ENCODE data around the gene CTIF.
"Not testable (repeated sequence)": the region's sequence is repeated elsewhere in the genome, so short reads cannot be mapped to it uniquely, and the experiment has no call there.

The CTIF gene

DNA sequence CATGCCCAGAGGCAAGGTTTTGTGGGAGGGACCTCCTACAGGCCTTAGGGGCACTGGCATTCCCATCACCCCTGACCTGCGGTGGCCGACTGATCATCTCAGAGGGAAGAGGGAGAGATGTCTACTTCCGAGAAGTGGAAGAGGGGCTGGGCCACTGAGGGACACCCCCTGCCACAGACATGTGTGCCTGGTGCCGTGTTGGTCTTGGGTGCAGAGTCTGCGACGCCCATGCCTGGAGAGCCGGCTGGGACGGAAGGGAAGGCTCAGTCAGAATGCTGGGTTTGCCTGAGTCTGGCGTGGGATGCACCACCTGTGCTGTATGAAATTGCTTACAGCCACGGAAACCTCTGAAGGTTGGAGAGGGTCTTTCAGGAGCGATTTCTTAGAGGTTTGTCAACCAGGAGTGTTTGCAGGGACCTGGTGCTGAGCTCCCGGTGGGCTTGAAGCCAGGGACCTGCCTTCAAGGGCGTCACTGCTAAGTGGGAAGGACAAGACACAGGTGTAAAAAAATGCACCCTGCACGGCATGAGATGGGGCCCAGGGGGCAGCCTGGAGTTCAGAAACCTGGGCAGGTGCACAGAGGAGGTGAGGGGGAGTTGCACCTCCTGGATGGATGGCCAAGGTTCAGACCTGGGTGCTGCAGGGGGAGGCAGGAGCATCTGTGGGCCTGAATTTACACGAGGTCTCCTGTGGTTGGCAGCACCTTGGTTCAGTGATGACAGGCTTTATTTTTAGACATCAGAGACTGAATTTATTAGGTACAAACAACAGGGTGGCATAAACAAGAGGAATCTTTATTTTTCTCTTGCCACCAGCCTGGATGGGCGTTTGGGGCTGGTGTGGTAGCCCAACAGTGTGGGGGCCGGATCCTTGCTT lies 100.3 kb downstream of the CTIF start:
- DNase-seq (ENCODE audit: low read depth in 1 of 2, low spot score in 1 of 2): no peak

DNA sequence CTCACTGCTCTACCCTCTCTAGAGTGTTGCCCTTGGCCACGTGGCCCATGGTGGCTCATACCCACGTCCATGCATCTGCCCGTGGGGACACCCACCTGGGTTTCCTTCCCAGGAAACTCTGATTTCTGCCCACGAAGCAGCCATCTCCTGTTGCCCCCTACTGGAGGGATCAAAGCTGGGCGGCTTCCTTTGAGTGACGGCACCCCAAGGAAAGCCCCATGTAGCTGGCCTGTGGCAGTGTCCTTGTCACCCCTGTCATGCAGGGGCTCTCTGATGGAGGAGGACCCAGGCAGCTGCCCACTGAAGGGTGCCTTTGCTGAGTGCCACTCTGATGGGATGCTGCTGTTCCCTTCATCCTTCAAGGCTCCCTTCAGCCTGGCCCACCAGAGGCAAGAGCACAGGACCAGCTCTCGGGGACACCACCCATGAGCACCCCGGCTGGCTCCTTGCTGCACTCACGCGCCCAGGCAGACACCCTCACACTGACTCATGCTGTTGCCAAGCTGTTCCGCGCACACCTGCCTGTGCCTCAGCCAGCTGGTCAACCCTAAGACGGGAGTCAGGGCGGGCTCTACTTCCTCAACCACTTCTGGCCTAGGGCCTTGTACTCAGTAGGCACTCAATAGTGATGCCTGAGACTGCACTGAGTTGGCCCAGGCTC lies 101.1 kb downstream of the CTIF start:
- DNase-seq (ENCODE audit: low read depth in 1 of 2, low spot score in 1 of 2): no peak

DNA sequence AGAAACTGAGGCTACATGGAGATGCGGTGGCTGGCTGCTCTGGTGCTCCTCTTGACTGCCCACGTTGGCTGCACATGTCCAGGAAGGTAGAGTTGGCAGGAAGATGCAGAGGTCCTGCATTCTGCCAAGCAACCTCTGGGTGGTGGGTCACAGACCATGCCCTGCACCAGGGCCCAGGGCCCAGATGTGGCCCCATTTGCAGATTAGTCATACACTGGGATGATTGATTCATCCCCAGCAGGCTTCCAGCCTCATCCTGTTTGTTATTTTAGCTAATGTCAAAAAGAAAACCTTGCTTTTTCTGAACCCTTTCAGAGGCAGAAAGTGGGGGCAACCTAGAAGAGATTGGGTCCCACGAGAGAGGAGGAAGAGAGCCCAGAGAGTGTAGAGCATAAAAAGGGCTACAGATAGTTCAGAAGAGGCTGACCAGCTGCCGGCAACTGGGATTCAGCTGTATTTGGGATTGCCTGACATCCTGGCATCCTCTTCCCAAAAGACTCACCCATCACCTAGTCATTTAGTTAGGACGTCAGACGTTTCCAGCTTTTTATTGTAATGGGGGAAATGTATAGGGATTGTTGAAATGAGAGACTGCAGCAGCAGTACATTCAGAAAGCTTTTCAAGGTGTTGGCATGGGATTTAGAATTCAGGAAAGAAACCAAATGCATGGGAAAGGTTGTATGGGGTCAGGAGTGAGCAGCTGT lies 101.9 kb downstream of the CTIF start:
- no peak for DNase-seq (ENCODE audit: low read depth in 1 of 2, low spot score in 1 of 2)

DNA sequence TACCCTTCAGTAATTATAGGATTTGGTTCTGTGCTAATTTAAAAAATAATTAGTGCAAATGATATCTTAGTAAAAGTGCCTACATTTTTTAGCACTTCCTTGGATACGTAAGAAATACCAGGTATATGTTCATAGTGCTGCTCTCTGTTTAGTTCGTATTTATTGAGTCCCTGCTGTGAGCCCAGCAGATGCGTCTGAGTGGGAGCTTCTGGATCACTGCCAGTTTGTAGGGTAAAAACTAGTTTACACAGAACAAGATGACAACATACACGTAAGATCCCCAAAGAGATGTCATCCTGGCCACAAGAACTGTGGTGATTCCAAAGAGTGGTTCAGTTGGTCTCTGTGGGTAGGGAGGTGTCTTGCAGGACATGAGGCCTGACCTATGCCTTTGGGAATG lies 103.2 kb downstream of the CTIF start:
- DNase-seq (ENCODE audit: low read depth in 1 of 2, low spot score in 1 of 2): no peak

DNA sequence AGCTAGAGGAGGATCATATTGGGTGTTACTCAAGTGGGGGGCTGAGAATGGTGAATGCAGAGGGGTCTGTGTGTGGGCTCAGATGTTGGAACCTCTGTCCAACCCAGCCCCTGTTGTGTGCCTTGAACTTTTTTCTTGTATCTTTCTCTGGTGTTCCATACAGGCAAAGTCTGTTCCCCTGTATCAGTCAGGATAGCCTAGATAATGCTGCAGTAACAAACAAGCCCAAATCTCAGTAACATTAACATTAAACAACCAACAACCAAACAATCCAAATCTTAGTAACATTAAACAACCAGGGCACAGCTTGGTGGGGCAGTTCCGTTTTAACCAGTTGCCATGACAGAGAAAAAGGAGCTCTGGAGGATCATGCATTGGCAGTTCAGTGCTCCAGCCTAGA lies 103.7 kb downstream of the CTIF start:
- DNase-seq (ENCODE audit: low read depth in 1 of 2, low spot score in 1 of 2): no peak

DNA sequence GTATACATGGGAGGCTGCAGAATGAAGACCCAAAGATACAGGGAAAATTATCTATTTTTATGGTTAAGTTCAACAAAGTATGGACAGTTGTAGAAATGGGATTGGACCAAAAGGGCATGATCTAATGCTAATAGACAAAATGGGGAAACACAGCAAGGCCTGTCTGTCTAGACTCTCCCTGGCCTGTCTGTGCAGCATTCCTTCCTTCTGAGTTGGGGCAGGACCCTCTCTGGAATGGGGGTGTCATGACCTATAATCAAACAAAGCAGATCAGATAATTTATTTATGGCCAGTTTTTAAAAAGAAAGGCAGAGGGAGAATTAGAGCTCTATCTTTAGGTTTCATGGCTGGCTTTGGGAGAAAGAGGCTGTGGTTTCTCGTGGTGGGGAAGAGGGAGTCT lies 104.4 kb downstream of the CTIF start:
- DNase-seq (ENCODE audit: low read depth in 1 of 2, low spot score in 1 of 2): no peak

DNA sequence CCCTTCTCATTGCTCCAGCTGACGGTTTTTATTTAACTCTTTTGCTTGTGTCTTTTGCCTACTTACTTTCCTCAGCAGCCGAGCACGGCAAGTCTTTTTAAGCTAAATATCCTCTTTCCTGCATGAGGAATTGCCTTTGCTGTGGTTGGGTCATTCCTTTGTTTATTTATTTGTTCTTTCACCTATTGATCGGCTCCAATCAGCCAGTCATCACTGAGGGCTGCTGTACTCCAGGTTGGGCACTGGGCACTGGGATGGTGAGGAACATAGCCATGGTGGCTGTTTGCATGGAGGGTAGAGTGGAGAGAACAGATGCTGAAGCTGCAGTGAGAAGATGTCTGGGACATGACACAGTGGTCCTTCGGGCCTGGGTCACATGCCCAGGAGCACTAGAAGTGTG lies 105.2 kb downstream of the CTIF start:
- DNase-seq (ENCODE audit: low read depth in 1 of 2, low spot score in 1 of 2): no peak

DNA sequence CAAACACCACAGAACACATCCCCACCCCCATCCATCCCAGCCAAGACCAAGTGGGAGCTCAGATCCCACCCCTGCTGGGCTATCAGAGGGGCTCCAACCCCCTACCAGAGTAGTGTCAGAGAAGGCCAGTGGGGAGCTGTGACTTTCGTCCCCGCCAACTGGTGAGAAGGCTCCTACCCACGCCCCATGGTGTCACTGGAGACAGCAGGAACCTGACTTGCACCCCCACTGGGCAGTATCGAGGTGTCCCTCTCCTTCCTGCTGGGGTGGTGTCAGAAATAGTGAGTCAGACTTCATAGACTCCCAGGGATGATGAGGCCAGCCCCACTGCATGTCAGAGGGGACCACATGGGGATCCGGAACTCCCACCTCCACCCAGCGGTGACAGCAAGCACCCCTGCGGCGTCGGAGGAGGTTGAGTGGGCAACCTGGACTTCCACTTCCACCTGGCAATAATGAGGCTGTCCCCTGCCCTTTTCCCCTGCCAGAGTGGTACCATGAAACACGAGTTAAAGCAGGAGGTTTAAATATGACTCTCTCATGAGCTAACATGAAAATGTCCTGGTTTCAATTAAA lies 106.7 kb downstream of the CTIF start:
- no peak for DNase-seq (ENCODE audit: low read depth in 1 of 2, low spot score in 1 of 2)

DNA sequence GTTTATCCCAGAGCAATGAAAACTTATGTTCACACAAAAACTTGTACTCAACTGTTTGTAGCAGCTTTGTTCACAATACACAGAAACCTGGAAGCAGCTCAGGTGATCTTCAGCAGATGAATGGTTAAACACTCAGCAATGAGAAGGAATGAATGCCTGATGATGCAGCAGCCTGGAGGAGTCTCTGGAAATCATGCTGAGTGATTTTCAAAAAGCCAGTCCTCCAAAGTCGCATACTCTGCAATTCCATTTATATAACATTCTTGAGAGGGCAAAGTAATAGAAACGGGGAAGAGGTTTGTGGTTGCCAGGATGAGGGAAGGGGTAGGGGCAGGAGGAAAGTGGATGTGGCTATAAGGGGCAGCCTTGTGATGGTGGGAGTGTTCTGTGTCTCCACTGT lies 108.1 kb downstream of the CTIF start:
- DNase-seq (ENCODE audit: low read depth in 1 of 2, low spot score in 1 of 2): no peak

DNA sequence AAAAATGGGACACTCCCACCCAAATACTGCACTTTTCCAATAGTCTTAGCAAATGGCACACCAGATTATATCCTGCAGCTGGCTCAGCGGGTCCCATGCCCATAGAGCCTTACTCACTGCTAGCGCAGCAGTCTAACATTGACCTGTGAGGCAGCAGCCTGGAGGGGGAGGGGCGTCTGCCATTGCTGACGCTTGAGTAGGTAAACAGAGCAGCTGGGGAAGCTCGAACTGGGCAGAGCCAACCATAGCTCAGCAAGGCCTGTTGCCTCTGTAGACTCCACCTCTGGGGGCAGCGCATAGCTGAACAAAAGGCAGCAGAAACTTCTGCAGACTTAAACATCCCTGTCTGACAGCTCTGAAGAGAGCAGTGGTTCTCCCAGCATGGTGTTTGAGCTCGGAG lies 110.4 kb downstream of the CTIF start:
- no peak for DNase-seq (ENCODE audit: low read depth in 1 of 2, low spot score in 1 of 2)

DNA sequence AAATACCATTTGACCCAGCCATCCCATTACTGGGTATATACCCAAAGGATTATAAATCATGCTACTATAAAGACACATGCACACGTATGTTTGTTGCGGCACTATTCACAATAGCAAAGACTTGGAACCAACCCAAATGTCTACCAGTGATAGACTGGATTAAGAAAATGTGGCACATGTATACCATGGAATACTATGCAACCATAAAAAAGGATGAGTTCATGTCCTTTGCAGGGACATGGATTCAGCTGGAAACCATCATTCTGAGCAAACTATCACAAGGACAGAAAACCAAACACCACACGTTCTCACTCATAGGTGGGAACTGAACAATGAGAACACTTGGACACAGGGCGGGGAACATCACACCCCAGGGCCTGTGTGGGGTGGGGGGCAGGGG lies 115.8 kb downstream of the CTIF start:
- DNase-seq (ENCODE audit: low read depth in 1 of 2, low spot score in 1 of 2): not testable (repeated sequence)

DNA sequence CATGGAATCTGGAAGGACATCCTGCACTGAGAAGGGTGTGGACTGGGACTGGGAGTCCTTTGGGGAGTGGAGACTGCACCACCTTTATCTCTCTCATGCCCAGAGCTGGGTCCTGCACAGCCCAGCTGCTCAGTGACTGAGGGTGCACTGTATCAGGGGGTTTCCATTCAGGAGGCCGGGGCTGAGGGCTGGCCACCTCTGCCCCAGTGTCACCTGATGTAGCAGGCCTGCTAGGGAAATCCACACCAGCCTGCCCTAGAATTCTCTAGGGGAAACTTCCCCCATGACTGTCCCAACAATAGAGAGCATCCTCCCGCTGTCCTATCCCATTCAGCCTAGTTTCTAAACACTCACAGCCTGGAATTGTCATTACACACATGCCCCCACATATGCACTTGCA lies 116.7 kb downstream of the CTIF start:
- no peak for DNase-seq (ENCODE audit: low read depth in 1 of 2, low spot score in 1 of 2)

DNA sequence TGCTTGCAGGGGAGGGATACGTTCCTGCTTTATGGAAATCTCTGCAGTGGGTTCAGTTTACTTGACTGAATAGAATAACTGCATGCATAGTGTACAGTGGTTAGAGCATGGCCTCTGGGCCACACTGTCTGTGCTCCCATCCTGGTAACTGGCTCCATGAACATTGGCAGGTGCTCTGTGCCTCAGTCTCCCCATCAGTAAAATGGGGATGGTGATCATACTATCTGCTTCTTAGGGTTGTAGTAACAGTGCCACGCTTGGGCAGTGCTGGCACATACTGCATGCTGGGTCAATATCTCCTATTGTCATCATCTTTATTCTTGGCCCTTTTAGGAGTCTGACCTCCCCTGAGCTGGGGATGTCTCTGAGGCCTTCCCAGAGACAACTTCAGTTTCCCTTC lies 117.3 kb downstream of the CTIF start:
- no peak for DNase-seq (ENCODE audit: low read depth in 1 of 2, low spot score in 1 of 2)

DNA sequence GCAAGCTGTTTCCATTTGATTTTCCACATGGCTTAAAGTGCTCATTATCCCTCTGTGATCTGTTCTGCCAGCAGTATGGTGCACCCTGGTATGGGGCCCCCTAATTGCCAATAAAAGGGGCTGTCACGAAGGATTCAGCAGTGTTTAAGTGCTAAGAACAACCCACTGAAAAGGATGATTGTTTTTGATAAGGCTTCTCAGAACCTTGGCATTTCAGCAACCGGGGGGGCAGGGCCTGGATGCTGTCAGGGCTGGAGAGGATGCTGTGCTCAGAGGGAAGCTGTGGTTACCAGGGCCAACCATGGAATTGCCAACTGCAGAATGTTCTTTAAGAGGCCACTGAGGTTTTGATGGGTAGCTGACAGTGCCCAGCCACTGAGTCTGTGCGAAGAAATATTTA lies 117.8 kb downstream of the CTIF start:
- no peak for DNase-seq (ENCODE audit: low read depth in 1 of 2, low spot score in 1 of 2)

DNA sequence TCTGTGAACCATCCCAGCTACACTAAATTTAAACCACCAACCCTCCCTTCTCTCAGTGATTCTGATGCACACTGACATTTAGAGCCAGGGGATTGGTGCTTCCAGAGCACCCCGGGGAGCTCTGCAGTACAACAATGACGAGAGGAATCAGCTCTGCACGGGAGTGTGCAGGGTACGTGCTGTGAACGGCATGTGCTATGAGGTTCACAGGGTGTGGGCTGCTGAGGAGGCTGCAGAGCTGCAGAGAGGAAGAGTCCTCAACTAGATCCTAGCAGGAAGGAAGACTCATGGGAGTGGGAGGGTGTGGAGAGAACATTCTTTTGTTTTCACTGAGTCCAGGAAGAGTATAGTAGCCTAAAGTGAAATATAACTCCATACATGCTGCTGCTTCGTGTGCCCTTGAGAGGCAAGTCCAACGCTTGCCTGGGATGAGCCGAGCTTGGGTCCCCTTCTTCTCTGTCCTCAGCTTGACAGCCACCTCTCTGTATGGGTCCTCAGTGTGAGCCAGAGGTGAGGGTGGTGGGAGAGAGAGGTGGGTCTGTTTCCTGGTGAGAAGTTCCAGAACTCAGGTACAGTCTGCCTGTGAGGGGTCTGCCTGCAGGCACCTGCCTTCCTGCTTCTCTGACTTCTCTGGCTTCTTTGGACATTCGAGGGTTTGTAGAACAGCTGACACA lies 118.8 kb downstream of the CTIF start:
- no peak for DNase-seq (ENCODE audit: low read depth in 1 of 2, low spot score in 1 of 2)

DNA sequence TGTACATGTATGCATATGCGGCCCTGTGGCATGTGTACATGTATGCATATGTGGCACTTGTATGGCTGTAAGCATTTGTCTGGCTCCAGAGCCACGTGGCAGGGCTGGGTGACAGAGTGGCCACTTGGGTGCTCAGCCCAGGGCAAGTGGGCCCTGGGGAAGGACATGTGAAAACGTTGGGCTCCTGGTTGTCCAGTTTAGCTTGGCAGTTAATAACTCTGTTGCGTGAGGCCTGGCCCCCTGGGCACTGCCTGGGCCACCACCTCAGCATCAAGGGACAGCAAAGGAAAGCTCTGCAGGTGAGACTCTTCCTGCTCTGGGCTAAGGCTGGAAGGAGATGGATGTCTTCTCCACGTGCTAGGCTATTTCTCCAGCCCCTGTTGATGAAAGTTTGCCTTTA lies 119.9 kb downstream of the CTIF start:
- DNase-seq (ENCODE audit: low read depth in 1 of 2, low spot score in 1 of 2): no peak

DNA sequence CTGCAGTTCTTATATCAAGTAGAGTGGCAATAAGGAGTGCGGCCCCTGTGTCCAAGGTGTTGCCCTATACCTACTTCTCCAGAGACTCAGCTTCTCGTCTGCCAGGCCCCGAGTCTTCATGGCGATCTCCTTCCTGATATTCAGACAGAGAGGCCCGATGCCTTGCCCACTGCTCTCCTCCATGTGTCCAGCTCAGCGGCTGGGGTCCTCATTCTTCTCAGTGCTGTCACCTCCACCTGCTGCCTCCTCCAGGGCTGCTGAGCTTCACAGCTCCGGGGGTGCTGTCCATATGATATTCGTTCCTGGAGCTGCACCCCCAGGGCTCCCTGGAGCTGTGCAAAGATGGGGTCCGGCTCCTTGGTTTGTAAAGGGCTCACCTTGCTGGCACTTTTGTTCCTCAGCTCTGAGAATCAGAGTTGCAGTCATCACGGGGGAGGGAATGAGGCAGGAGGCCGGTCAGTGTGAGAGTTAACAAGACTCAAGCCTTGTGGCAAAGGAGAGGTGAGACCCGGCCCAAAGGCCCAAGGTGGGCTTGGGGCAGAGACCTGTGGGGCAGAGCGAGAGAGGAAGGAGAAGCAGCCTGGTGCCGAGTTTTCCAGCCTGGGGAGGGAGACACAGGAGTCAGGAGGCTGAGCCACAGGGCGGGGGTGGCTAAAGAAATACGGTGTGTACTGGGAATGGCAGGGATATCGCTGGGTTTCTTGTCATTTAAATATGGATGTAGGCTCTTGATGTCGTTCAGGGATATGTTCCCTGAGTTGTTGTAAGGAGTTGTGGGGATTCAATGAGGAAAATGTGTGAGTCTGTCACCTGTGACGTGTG lies 120.6 kb downstream of the CTIF start:
- DNase-seq (ENCODE audit: low read depth in 1 of 2, low spot score in 1 of 2): no peak

DNA sequence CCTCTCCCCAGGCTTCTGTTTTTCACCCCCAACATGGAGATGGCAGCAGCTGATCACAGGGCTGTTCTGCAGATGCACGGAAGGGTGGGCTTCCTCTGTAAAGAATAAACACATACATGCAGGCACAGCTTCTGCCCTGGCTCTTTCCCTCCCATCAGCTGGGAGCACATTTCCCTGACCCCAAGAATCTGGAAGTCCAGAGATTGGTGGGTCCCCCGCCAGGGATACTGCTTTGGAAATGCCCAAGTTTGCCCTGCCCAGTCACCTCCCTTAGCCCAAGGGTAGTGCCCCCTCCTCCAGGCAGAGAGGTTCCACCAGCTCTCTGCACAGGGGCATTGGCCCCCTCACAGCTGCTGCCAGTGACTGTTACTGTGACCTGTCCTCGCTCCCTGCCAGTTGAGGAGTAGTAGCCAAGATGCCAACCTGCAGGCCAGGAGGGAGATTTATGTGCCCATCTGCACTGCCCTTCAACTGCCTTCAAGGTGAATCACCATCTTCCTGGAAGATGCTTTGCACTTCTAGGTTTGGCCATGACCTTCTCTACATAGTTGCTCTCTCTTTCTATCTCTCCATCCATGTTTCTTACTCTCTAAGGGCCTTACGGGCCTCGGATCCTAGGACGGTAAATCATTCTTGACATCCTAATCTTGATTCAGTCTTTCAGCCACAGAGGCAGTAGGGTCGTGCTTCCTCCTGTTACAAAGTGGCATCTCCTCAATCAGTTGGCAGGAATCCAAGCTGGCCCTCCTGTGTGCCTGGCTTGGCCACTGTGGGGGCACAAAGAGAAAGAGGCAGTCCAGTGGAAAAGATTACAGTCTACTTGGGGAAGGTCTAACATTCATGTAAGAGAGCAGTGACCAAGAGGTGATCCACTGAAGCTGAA lies 121.8 kb downstream of the CTIF start:
- DNase-seq (ENCODE audit: low read depth in 1 of 2, low spot score in 1 of 2): no peak

DNA sequence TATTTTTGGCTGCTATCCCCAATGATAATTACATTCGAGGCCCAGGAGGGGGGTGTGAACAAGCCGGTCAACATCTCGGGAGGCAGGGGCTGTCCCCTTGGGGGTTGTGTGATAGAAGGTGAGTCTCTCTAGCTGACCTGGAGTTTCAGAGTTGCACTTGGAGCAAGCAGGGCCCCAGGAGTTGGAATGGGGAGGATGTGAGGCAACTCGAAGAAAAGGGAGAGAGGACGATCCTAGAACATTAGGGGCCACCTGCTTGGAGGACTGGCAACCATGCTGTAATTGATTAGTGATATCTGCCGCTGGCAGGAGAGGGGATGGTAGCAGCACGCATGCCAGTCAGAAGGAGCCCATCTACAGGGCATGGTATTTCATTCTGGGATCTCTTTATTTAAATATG lies 122.6 kb downstream of the CTIF start:
- DNase-seq (ENCODE audit: low read depth in 1 of 2, low spot score in 1 of 2): no peak
